ENCODE measurements around the gene MDN1.

DNA sequence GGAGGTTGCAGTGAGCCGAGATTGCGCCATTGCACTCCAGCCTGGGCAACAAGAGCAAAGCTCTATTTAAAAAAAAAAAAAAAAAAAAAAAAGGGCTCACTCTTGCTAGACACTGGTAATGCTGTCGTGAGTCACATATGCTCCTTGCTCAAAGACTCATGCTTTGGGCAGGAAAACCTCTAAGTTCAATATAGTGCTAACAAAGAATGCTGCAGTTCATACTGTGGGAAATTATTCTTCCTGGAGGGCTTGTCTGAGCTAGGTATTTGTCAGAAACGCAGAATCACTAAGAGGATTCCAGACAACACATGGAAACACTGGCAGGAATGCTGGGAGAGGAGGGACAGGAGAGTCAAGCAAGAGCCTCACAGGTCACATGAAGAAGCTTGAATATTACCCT, 178.8 kb downstream of the MDN1 start:
- TF ChIP-seq, protein P1, sequence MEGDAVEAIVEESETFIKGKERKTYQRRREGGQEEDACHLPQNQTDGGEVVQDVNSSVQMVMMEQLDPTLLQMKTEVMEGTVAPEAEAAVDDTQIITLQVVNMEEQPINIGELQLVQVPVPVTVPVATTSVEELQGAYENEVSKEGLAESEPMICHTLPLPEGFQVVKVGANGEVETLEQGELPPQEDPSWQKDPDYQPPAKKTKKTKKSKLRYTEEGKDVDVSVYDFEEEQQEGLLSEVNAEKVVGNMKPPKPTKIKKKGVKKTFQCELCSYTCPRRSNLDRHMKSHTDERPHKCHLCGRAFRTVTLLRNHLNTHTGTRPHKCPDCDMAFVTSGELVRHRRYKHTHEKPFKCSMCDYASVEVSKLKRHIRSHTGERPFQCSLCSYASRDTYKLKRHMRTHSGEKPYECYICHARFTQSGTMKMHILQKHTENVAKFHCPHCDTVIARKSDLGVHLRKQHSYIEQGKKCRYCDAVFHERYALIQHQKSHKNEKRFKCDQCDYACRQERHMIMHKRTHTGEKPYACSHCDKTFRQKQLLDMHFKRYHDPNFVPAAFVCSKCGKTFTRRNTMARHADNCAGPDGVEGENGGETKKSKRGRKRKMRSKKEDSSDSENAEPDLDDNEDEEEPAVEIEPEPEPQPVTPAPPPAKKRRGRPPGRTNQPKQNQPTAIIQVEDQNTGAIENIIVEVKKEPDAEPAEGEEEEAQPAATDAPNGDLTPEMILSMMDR (conservative IDR thresholded peaks at IDR 0.05; ENCODE audit: low read length), result no peak
- TF ChIP-seq EZH2phosphoT487 (IDR thresholded peaks at IDR 0.05; ENCODE audit: borderline replicate concordance, low read depth, low read length), result no peak

Measured in OCI-LY7 (cell line).